HG03159 (cell line): Measurements from ENCODE around the gene PPP1R9B.
A peak's percentile ranks its signal among the peaks of the same experiment; 100 is the strongest.

ENCODE experiments used
- ATAC-seq: cut with Tn5 transposase; IDR thresholded peaks from one replicate; pipeline ENCODE4 v1.9.1; 2021; ENCODE audit warnings: mild to moderate bottlenecking, moderate library complexity; ENCODE audit not compliant: unreplicated experiment

Gene PPP1R9B

GRCh38 chr17:50150354-50151040 lies at the start of gene PPP1R9B:
TSS of gene PPP1R9B (minus strand) at chr17:50150677. CDS start at chr17:50150513, 164 bp downstream.
- peak; percentile 6 for ATAC-seq

GRCh38 chr17:50199803-50200456 lies 49.5 kb upstream of the PPP1R9B start:
- peak; percentile 30 for ATAC-seq

GRCh38 chr17:50199211-50199802 lies 48.8 kb upstream of the PPP1R9B start:
- no peak for ATAC-seq

- ATAC-seq = no peak
Observed at GRCh38 chr17:50198026-50198669, 47.7 kb upstream of the PPP1R9B start.

GRCh38 chr17:50196826-50197225 lies 46.3 kb upstream of the PPP1R9B start:
- ATAC-seq = no peak

GRCh38 chr17:50196036-50196435 lies 45.6 kb upstream of the PPP1R9B start:
- no peak for ATAC-seq

GRCh38 chr17:50194934-50195865 lies 44.7 kb upstream of the PPP1R9B start:
- ATAC-seq = no peak

GRCh38 chr17:50194140-50194933 lies 43.9 kb upstream of the PPP1R9B start:
- no peak for ATAC-seq

GRCh38 chr17:50192618-50193291 lies 42.3 kb upstream of the PPP1R9B start:
- ATAC-seq = no peak

- ATAC-seq = no peak
Observed at GRCh38 chr17:50192144-50192617, 41.7 kb upstream of the PPP1R9B start.

GRCh38 chr17:50191359-50192143 lies 41.1 kb upstream of the PPP1R9B start:
- no peak for ATAC-seq

- ATAC-seq = no peak
Observed at GRCh38 chr17:50190603-50191358, 40.3 kb upstream of the PPP1R9B start.

- no peak for ATAC-seq
Observed at GRCh38 chr17:50190293-50190602, 39.8 kb upstream of the PPP1R9B start.

- ATAC-seq = no peak
Observed at GRCh38 chr17:50189550-50190292, 39.2 kb upstream of the PPP1R9B start.

GRCh38 chr17:50188921-50189549 lies 38.6 kb upstream of the PPP1R9B start:
- no peak for ATAC-seq

GRCh38 chr17:50188531-50188920 lies 38.0 kb upstream of the PPP1R9B start:
- no peak for ATAC-seq
